Right lobe of liver (tissue), 4 donors: ENCODE results near the gene RAD21L1.

ENCODE experiments used
- POLR2A ChIP-seq: fragments of 450-650 bp; IDR thresholded peaks from one replicate; pipeline ENCODE4 v1.6.1; 2017; ENCODE audit warnings: antibody characterized with exemption, mild to moderate bottlenecking
- TF ChIP-seq, protein P1 (sequence below), 4 donors: fragments of 200-600 bp in 3 of 4; fragments of 450-650 bp in 1 of 4; IDR thresholded peaks; one replicate each; pipeline versions ENCODE4 v1.5.1 to v1.8.0; 2016 to 2022; ENCODE audit warnings: antibody characterized with exemption in 4 of 4, mild to moderate bottlenecking in 2 of 4
- donor health status: DM: no; HTN: no; CAD: no.
- donor health status: DM: no; HTN: no; CAD: no.
- donor health status: DM: no; HTN: yes; CAD: no.

DNA sequence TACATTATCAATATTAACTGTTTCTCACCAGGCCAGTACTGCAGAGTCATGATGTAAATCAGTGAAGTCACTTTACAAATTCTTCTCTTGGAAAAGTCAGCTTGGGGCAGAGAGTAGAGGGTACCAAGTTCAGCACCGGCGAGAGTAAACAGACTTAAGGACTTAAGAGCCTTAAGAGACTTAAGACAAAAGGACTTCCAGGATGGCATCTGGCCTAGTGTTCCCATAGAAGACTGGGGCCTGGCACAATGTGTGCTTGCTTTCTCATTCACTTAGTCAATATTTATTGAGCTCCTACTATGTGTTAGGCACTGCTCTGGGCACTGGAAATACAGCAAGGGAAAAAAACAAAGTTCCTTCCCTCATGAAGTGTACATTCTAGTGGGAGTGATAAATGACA is 38.9 kb downstream of the RAD21L1 start:
- TF ChIP-seq, protein P1, sequence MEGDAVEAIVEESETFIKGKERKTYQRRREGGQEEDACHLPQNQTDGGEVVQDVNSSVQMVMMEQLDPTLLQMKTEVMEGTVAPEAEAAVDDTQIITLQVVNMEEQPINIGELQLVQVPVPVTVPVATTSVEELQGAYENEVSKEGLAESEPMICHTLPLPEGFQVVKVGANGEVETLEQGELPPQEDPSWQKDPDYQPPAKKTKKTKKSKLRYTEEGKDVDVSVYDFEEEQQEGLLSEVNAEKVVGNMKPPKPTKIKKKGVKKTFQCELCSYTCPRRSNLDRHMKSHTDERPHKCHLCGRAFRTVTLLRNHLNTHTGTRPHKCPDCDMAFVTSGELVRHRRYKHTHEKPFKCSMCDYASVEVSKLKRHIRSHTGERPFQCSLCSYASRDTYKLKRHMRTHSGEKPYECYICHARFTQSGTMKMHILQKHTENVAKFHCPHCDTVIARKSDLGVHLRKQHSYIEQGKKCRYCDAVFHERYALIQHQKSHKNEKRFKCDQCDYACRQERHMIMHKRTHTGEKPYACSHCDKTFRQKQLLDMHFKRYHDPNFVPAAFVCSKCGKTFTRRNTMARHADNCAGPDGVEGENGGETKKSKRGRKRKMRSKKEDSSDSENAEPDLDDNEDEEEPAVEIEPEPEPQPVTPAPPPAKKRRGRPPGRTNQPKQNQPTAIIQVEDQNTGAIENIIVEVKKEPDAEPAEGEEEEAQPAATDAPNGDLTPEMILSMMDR (IDR thresholded peaks at IDR 0.05) = no peak
- TF ChIP-seq POLR2A = no peak
